CD4-positive, alpha-beta T cell treated with Interleukin-6 at 100 ng/mL for 8 hours (primary cell): ENCODE results near the gene SHISA9.
"Not testable (repeated sequence)": the region's sequence is repeated elsewhere in the genome, so short reads cannot be mapped to it uniquely, and the experiment has no call there.

Experiments used
- DNase-seq: peaks from one replicate; pipeline ENCODE4 v3.0.0-alpha.2; 2020; ENCODE audit warnings: mixed read lengths, low spot score

The SHISA9 gene

DNA sequence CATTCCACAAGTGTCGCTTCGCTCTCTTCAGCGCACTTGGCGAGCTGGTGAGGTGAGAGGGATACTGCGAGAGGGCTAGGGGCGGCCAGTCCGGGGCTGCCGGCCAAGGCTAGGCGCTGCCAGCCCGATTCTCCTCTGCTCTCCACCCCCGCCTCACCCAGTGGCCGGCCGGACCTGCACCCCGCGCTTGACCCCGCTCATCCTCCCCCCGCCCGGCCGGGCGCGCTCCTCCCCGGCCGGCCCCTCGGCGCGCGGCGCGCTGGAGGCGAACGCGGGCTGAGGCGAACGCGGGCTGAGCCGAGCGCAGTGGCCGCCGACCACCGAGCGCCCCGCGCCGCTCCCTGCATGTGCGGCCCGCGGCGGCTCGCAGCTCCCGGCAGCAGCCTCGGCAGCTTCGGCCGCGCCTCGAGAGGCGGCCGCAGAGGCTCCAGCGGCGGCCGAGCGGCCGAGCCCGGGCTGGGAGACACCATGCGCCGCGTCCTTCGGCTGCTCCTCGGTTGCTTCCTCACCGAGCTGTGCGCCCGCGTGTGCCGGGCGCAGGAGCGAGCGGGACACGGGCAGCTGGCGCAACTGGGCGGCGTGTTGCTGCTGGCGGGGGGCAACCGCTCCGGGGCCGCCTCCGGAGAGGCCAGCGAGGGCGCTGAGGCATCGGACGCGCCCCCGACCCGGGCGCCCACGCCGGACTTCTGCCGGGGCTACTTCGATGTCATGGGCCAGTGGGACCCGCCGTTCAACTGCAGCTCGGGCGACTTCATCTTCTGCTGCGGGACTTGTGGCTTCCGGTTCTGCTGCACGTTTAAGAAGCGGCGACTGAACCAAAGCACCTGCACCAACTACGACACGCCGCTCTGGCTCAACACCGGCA lies at the start of gene SHISA9:
Gene SHISA9, plus strand, starts transcription at position 2 of the 865 bp plus-strand sequence.
- DNase-seq: no peak

DNA sequence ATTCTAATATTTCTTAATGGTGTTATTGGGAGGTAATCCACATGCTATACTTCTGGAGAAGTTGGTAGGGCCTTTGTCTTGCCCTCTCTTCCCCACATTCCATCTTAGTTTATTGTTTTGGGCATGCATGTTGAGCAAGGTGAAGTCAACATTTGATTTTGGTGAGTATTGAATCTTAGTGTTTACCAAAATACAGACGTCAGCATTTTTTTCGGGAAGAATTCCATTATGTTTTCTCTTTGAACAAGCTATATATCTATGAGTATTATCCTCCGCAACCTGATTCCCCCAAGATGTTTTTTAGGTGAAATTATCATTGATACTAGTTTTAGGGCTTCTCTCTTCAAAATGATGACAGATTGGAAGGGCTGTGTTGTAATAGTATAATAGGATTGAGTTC lies 47.4 kb upstream of the SHISA9 start:
- no peak for DNase-seq

DNA sequence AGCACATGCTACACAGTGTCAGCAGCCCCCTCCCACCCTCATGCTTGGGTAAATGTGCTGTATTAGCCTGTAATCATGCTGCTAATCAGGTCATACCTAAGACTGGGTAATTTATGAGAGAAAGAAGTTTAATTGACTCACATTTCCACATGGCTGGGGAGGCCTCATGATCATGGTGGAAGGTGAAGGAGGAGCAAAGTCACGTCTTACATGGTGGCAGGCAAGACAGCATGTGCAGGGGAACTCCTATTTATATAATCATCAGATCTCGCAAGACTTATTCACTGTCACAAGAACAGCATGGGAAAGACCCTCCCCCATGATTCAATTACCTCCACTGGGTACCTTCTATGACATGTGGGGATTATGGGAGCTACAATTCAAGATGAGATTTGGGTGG lies 44.0 kb upstream of the SHISA9 start:
- not testable (repeated sequence) for DNase-seq

DNA sequence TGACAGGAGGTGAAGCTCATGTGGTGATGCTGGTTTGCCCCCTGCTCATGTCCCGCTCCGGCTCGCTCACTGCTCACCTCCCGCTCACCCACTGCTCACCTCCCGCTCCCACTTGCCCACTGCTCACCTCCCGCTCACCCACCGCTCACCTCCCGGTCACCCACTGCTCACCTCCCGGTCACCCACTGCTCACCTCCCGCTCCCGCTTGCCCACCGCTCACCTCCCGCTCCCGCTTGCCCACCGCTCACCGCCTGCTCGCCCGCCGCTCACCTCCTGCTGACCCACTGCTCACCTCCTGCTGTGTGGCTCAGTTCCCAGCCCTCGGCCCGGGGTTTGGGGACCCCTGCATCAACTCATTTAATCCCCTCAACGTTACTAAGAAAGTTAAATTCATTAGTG lies 39.1 kb upstream of the SHISA9 start:
- no peak for DNase-seq

DNA sequence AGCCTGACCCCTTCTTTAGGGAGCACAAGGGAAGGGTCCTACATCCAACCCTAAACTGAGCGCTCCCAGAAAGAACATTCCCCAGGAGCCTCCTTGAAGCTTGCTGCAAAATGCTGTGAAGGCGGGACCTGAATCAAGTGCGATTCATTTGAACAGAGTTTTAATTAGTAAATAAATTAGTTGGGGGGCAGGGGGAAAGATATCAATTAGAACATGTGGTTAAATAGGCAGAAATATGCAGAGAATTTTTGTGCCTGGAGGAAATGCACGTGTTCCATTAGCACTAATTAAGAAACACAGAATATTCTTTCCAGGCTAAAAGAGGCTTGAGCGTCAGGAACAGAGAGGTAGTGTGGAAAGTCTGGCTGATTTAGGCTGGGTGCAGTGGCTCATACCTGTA lies 38.5 kb upstream of the SHISA9 start:
- no peak for DNase-seq

DNA sequence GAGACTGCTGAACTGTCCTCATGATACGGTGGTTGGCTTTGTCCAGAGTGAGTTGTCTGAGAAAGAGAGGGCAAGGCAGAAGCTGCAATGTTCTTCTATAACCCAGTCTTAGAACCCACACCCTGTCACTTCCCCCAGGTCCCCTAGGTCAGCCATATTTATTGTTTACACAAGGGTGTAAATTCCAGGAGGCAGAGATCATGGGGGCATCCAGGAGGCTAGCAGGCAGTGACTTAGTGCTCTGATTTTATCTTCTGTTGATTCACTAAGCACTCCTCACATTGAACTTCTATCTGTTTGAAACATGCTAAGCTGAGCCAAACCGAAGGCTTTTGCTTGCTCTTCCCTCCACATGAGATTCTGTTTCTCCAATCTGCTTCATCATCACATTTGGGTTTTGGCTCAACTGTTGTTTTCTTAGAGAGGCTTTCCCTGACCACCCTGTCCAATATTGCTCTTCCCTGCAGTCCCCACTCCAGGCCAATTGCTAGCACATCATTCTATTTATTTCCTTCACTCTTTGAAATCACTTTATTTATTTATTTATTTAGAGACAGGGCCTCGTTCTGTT lies 34.3 kb upstream of the SHISA9 start:
- no peak for DNase-seq

DNA sequence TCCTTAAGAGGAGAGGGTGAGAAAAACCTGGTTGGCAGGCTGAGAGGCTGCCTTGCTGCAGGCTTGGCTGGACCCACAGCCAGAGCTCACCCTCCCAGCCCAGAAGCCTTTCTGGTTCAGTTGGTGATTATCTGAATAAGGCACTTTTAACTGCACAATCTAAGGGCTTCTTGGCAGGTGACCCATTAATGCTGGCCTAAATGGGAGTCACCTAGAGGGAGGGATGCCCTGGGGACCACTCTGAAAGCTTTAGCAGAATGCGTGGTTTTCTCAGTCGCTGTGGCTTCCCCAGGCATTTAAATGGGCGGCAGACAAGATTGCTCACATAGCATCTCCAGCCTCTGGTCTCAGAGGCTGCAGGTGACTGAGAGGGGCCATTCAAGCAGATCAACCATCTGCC lies 33.2 kb upstream of the SHISA9 start:
- no peak for DNase-seq

DNA sequence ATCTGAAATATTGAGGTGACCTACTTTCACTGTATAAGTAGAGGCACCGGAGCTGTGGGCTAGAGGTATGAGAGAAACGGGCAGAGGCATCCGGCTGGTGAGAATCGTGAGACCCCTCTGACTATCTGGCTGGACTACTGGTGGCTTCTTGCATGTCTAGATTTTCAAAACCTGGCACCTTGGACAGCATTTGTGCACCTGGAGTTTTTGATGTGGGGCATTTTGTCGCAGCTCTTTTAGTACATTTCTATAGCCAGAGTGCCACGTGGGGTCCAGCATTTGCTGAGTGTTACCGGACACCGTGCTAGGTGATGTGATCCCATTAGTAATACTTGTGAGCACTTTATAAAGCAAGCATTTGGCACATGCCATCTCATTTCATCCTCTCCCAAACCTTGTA lies 32.6 kb upstream of the SHISA9 start:
- no peak for DNase-seq

DNA sequence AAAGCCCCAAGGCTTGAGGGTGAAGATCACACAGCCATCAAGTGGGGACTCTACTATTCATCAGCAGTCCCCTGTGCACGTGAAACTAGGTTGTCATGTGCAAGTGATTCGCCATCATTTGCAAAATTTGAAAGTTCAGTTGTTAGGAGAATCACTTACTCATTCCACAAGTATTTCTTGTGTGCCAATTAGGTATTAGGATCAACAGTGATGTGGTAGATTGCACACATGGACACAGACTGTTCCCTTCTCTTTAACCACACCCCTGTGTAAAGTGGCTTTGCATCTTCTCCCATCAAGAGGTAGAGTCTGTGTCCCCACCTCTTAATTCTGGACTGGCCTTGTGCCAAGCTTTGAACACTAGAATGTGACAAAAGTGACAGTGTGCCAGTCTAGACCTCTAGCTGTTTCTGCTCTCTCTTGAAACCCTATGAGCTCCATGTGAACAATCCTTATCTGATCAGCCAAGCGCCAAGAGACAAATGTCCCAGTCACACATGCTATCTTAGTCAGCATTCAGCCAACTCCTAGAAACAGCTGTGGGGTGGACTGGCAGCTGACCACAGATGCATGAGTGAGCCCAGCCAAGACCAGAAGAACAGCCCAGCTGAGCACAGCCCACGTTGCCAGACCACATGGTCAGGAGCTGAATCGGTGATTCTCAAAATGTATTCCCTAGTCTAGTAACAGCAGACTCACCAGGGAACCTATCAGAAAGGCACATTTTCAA lies 31.5 kb upstream of the SHISA9 start:
- DNase-seq: no peak

DNA sequence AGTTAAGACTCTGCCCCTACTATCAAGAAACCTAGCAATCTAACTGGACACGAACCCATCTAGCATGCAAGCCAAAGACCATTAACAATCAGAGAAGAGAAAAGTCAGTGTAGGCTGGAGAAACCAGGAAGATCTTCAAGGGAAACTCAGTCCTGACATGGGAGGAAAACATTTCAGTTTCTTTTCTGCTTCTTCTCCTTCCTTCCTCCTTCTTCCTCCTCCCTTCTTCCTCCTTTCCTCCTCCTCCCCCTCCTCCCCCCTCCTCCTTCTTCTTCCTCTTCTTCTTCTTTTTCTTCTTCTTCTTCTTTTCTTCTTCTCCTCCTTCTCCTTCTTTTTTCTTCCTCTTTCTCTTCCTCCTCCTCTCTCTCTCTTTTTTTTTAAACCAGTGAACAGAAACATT lies 29.6 kb upstream of the SHISA9 start:
- no peak for DNase-seq

DNA sequence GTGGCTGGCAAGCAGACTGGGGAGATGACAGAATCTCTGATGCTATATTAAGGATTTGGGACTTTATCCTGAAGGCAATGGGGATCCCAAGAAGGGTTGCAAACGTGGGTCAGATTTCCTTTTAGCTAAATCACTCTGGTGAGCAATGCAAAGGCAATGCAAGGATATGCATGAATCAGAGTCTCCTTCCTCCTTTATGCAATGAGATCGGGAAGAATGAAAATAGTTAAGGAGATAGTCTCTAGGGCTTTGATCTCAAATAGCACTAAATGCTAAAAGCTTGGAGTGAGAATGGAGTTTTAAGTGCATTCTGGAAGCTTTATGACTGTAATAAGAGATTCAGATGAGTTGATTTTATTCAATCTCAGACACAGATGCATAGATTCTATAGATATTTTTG lies 27.2 kb upstream of the SHISA9 start:
- no peak for DNase-seq

DNA sequence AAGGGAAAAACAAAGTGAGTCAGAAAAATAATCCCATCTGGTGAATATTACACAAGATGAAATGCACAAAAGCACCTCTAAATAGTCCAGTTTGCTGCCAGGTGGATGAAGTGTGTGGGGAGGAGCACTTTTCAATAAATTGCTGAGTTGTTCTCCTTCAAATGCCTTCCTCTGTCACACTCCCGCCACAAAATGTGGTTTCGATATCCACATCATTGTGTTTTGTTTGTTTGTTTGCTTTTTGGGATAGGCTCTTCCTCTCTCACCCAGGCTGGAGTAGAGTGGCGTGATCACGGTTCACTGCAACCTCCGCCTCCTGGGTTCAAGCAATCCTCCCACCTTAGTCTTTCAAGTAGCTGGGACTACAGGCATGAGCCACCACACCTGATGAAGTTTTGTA lies 24.6 kb upstream of the SHISA9 start:
- no peak for DNase-seq

DNA sequence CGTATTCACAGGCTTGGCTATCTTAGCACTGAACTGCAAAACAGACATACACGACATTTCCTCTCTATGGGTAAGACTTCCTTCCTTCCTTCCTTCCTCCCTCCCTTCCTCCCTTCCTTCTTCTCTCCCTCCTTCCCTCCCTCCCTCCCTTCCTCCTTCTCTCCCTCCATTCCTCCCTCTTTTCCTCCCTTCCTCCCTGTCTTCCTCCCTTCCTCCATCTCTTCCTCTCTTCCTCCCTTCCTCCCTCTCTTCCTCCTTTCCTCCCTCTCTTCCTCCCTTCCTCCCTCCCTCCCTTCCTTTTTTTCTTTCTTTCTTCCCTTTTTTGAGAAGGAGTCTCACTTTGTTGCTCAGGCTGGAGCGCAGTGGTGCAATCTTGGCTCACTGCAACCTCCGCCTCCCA lies 22.4 kb upstream of the SHISA9 start:
- DNase-seq: no peak

DNA sequence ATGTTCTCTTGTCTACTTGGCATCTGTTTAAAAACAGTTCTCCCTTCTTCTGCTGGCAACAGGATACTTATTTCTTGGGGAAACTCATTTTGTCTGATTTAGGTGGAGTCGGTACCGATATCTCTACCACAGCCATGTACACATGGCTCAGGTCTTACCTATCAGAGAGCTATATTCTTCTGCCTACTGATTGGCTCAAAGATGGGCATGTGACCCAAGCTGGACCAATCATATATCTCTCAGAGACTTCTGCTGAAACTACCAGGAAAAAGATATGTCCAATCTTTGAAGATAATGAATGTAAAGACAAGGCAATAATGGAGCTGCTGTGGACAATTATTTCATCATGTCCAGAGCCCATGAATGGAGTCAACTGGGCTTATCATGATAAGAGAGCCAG lies 21.6 kb upstream of the SHISA9 start:
- DNase-seq: no peak

DNA sequence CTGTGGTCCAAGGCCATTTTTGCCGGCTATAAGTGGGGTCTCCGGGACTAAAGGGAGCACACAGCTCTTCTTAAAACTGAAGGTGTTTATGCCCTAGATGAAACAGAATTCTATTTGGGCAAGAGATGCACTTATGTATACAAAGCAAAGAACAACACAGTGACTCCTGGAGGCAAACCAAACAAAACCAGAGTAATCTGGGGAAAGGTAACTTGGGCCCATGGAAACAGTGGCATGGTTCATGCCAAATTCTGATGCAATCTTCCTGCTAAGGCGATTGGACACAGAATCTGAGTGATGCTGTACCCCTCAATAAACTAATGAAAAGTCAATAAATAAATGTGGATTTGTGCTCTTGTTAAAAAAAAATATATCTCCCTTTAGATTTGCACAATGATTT lies 20.2 kb upstream of the SHISA9 start:
- no peak for DNase-seq

DNA sequence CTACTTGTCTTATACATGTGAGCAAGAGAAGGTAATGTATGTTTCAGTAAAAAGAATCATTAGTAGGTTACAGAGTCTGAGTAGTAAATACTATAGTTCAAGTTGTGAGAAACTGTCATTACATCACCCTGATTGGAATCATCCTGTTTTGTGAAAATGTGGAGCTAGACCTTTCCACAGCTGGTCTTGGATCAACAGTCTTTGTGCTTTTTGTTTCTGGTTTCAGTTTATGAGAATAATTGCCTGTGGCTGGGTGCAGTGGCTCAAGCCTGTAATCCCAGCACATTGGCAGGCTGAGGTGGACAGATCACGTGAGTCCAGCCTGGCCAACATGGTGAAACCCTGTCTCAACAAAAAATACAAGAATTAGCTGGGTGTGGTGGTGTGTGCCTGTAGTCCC lies 19.7 kb upstream of the SHISA9 start:
- DNase-seq: no peak

DNA sequence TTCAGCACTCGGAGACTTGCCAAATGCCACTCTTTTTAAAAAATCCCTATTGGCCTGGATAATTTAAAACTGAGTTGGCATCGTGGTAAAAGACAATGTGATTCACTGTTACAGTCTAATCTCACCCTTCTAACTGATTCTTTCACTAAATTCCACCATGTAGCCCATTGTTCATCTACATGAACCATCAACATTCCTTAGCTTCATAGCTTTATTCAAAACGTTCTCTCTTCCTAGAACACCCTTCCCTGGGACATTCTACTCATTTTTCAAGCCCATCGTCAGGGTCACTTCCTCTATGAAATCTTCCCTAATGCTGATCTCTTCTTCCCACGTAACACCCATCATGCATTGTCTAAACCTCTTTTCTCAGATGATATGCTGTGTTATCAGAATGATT lies 15.7 kb upstream of the SHISA9 start:
- DNase-seq: no peak

DNA sequence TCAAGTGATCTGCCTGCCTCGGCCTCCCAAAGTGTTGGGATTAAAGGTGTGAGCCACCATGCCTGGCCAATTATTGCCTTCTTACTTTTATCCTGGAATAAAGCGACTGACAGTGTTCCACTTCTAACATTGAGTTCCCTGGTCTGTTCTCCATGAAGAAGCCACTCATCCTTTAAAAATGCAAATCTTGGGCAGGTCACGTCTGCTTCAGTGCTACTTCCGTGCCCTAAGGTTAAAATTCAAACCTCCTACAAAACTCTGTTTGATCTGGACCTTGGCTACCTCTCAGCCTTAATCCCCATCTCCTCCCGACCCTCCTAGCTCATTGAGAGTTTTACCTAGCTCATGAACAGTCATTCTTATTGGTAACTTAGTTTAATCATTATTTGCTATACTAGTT lies 9.6 kb upstream of the SHISA9 start:
- DNase-seq: no peak

DNA sequence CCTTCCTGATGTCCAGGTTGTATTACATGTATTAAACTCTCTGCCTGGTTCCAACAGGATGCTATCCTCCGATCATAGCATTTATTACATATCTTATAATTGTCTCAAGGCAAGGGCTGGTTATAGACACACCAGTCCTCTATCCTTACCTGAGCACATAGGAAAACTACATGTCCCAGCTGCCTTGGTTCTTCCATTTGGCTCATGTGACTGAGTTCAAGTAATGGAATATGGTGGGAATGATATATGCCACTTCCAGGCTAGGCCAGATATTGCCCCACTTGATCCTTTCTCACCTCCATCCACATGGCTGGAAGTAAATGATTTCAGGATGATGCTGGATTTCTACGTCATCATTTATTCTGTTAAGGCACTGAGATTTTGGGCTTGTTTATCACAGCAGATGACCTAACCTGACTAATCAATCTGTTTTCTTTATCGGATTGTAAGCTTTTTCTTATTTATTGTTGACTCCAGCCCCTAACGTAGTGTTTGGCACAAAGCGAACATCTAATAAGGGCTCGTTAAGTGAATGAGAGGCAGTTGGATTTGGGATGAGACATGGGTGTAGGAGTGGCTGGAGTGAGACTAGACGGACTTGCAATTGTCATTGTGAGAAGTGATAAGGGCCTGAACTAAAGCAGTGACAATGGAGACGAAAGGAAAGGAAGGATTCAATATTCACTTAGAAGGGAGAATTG lies 8.2 kb upstream of the SHISA9 start:
- no peak for DNase-seq

DNA sequence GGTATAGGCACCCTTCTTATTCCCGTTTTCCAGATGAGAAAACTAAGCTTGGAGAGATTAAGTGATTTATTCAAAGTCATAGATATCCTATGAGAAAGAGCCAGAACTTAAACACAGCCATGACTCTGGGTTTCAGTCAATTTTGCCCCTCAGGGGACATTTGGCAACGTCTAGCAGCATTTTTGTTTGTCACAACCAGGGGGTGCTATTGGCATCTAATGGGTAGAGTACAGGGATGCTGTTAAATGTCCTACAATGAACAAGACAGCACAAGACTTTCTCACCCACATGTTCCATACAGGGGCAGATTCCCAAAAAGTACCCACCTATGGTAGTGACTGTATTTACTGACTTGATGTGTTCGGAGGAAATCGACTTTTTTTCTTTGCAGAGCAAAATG lies 4.8 kb upstream of the SHISA9 start:
- no peak for DNase-seq

DNA sequence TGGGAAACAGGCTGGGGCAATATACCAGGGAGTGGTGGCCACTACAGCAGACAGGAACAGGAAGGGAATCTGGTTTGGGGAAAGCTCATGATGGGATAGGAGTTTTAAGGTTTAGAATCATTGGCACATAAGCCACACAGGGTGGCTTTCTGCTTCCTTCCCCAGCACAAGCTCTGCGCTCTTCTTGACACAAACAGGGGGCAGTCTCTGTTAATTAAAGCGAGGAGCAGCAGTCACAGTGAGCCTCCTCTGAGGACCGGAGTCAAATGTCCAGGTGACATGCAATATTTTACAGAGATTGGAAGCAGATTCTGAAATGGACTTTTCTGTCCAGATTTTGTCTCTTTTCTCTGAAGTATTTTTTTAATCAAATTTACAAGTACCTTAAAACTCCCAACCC lies 2.8 kb upstream of the SHISA9 start:
- no peak for DNase-seq

DNA sequence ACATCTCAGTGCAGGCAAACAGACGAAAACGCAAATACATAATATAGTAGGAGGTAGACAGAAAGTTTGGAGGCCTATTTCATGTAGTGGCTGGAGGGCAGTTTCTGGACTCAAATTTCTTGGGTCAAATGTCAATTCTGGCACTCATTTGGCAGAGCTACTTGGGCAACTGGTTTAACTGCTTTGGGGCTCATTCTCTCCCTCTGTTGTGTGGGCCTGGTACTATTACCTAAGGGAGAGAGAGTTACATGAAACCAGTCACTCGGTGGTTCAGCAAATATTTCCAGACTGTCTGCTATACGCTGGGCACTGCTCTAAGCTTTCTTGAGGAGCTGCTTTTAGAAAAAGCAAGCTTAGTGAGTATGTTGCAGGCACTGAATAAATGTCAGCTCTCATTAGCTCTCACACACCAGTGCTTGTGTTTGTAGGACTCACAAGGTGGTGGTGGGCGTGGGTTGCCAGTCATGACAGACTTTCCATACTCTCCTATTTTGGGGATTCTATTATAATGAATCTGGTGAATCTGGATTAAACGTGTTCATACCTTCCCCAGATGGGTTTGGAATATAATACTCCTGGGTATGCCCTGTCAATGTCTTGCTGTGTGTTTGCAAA lies 1.8 kb upstream of the SHISA9 start:
- no peak for DNase-seq
